ENCODE data around the gene SDK2.

The SDK2 gene

GRCh38 chr17:73325527-73325842 lies 318.8 kb downstream of the SDK2 start:
- Histone ChIP-seq H3K4me3 (ENCODE audit: low read length) (no peak overlapping the region), H3K36me3 (replicated peaks; ENCODE audit: insufficient read depth, low read length) (no peaks in the 10 kb centered on the region), H3K9me3 (replicated peaks; ENCODE audit: insufficient read depth, low read length) (no peaks in the 10 kb centered on the region), H3K27ac (ENCODE audit: low read length) (no peak overlapping the region), H3K79me2 (ENCODE audit: low read length) (no peaks in the 10 kb centered on the region), H4K20me1 (ENCODE audit: insufficient read depth, low read length) (no peaks in the 10 kb centered on the region), H2AFZ (ENCODE audit: low read length) (no peak overlapping the region), H3F3A (ENCODE audit: insufficient read depth, low read length) (no peaks in the 10 kb centered on the region), H3K9me2 (replicated peaks; ENCODE audit: insufficient read depth, low read length) (no peaks in the 10 kb centered on the region), H3K27me3 (replicated peaks; ENCODE audit: insufficient read depth, low read length) (peaks cover 43% of the 10 kb centered on the region), H3K4me2 (ENCODE audit: low read depth, low read length) (no peak overlapping the region), H3K4me1 (ENCODE audit: low read length) (no peaks in the 10 kb centered on the region), H3K9ac (ENCODE audit: low read length) (no peak overlapping the region)
- TF ChIP-seq EZH2phosphoT487 (IDR thresholded peaks at IDR 0.05; ENCODE audit: low read length): no peak
- no peak for TF ChIP-seq EZH2 (optimal IDR thresholded peaks at IDR 0.05; ENCODE audit: low read depth, low read length)
- no peak for DNase-seq

- H4K20me1 ChIP-seq (ENCODE audit: insufficient read depth, low read length): no peaks in the 10 kb centered on the region
- no peak overlapping the region for H3K4me2 ChIP-seq (ENCODE audit: low read depth, low read length)
- no peaks in the 10 kb centered on the region for H3K9me2 ChIP-seq (replicated peaks; ENCODE audit: insufficient read depth, low read length)
- TF ChIP-seq EZH2phosphoT487 (IDR thresholded peaks at IDR 0.05; ENCODE audit: low read length) (no peak), CTCF (IDR thresholded peaks at IDR 0.05; ENCODE audit: low read length) (no peak), EZH2 (optimal IDR thresholded peaks at IDR 0.05; ENCODE audit: low read depth, low read length) (no peak)
- no peak overlapping the region for H3K9ac ChIP-seq (ENCODE audit: low read length)
- no peak overlapping the region for H3K4me3 ChIP-seq (ENCODE audit: low read length)
- no peaks in the 10 kb centered on the region for H3K4me1 ChIP-seq (ENCODE audit: low read length)
- no peak overlapping the region for H3K27ac ChIP-seq (ENCODE audit: low read length)
- no peak overlapping the region for H2AFZ ChIP-seq (ENCODE audit: low read length)
- DNase-seq: no peak
- no peaks in the 10 kb centered on the region for H3K9me3 ChIP-seq (replicated peaks; ENCODE audit: insufficient read depth, low read length)
- H3K27me3 ChIP-seq (replicated peaks; ENCODE audit: insufficient read depth, low read length): peaks cover 43% of the 10 kb centered on the region
- H3F3A ChIP-seq (ENCODE audit: insufficient read depth, low read length): no peaks in the 10 kb centered on the region
- H3K79me2 ChIP-seq (ENCODE audit: low read length): no peaks in the 10 kb centered on the region
- no peaks in the 10 kb centered on the region for H3K36me3 ChIP-seq (replicated peaks; ENCODE audit: insufficient read depth, low read length)
Observed at GRCh38 chr17:73324711-73325526, 319.3 kb downstream of the SDK2 start.

GRCh38 chr17:73324160-73324475 lies 320.1 kb downstream of the SDK2 start:
- H4K20me1 ChIP-seq (ENCODE audit: insufficient read depth, low read length): no peaks in the 10 kb centered on the region
- H2AFZ ChIP-seq (ENCODE audit: low read length): no peak overlapping the region
- no peak overlapping the region for H3K4me2 ChIP-seq (ENCODE audit: low read depth, low read length)
- no peaks in the 10 kb centered on the region for H3F3A ChIP-seq (ENCODE audit: insufficient read depth, low read length)
- no peaks in the 10 kb centered on the region for H3K9me2 ChIP-seq (replicated peaks; ENCODE audit: insufficient read depth, low read length)
- no peak for DNase-seq
- H3K27me3 ChIP-seq (replicated peaks; ENCODE audit: insufficient read depth, low read length): peaks cover 43% of the 10 kb centered on the region
- no peaks in the 10 kb centered on the region for H3K79me2 ChIP-seq (ENCODE audit: low read length)
- TF ChIP-seq EZH2phosphoT487 (IDR thresholded peaks at IDR 0.05; ENCODE audit: low read length) (no peak), EZH2 (optimal IDR thresholded peaks at IDR 0.05; ENCODE audit: low read depth, low read length) (no peak), CTCF (IDR thresholded peaks at IDR 0.05; ENCODE audit: low read length) (no peak)
- no peaks in the 10 kb centered on the region for H3K36me3 ChIP-seq (replicated peaks; ENCODE audit: insufficient read depth, low read length)
- no peaks in the 10 kb centered on the region for H3K9me3 ChIP-seq (replicated peaks; ENCODE audit: insufficient read depth, low read length)
- H3K9ac ChIP-seq (ENCODE audit: low read length): no peak overlapping the region
- no peaks in the 10 kb centered on the region for H3K4me1 ChIP-seq (ENCODE audit: low read length)
- H3K27ac ChIP-seq (ENCODE audit: low read length): no peak overlapping the region
- no peak overlapping the region for H3K4me3 ChIP-seq (ENCODE audit: low read length)

- Histone ChIP-seq H2AFZ (ENCODE audit: low read length) (no peak overlapping the region), H3K36me3 (replicated peaks; ENCODE audit: insufficient read depth, low read length) (no peaks in the 10 kb centered on the region), H3K9me3 (replicated peaks; ENCODE audit: insufficient read depth, low read length) (no peaks in the 10 kb centered on the region), H3K79me2 (ENCODE audit: low read length) (no peaks in the 10 kb centered on the region), H3K9me2 (replicated peaks; ENCODE audit: insufficient read depth, low read length) (no peaks in the 10 kb centered on the region), H3K4me2 (ENCODE audit: low read depth, low read length) (no peak overlapping the region), H3K9ac (ENCODE audit: low read length) (no peak overlapping the region), H3K27ac (ENCODE audit: low read length) (no peak overlapping the region), H3K4me1 (ENCODE audit: low read length) (no peaks in the 10 kb centered on the region), H3K27me3 (replicated peaks; ENCODE audit: insufficient read depth, low read length) (peaks cover 41% of the 10 kb centered on the region), H4K20me1 (ENCODE audit: insufficient read depth, low read length) (no peaks in the 10 kb centered on the region), H3K4me3 (ENCODE audit: low read length) (no peak overlapping the region), H3F3A (ENCODE audit: insufficient read depth, low read length) (no peaks in the 10 kb centered on the region)
- no peak for DNase-seq
- TF ChIP-seq CTCF (IDR thresholded peaks at IDR 0.05; ENCODE audit: low read length): no peak
- TF ChIP-seq EZH2 (optimal IDR thresholded peaks at IDR 0.05; ENCODE audit: low read depth, low read length): no peak
- TF ChIP-seq EZH2phosphoT487 (IDR thresholded peaks at IDR 0.05; ENCODE audit: low read length): no peak
Observed at GRCh38 chr17:73323409-73324159, 320.7 kb downstream of the SDK2 start.

Data from MM.1S (cell line).